Epithelial cell of alveolus of lung (primary cell): ENCODE data around the gene SH3YL1. TPM values are rescaled to one million over a fixed set of nuclear protein-coding genes. Genes with fewer than 3 reads are reported as not detected.

Experiments
- total RNA-seq: library from RNA; depleted of rRNA; stranded (reverse); fragments of >200 nt; gene quantifications from 2 replicates; pipeline ENCODE4 v1.2.1, GENCODE V29; 2015

The SH3YL1 gene
- 12.7 and 30.3 TPM in 2 replicates for total RNA-seq

GRCh38 chr2:263774-264492, at the start of gene SH3YL1:
SH3YL1 (minus strand) TSS chr2:264032; CDS start chr2:263984, 48 bp downstream.

GRCh38 chr2:287911-288757, 24.3 kb upstream of the SH3YL1 start, which contains the start of gene ALKAL2:
ALKAL2 (minus strand) TSS chr2:288091; CDS start chr2:287835, 256 bp downstream.

GRCh38 chr2:264493-265468, 949 bp upstream of the SH3YL1 start, which contains the start of gene ACP1:
ACP1 (plus strand) TSS chr2:264947; CDS start chr2:264965, 18 bp downstream.

Other genes with a start within 250 kb of the SH3YL1 start
- gene FAM110C, start 217.5 kb downstream of the SH3YL1 start, total RNA-seq = under 0.01 and 0.16 TPM in 2 replicates
- 91.1 and 110 TPM in 2 replicates for gene ACP1, start 915 bp upstream of the SH3YL1 start, total RNA-seq
- 1.2 TPM in 1 of 2 replicates, not detected in the other for gene ALKAL2, start 24.1 kb upstream of the SH3YL1 start, total RNA-seq